H9 (cell line): ENCODE results near the gene ZNF304. TPM values are rescaled to one million over a fixed set of nuclear protein-coding genes. Genes with fewer than 3 reads are reported as not detected.

Experiments used
- DNase-seq: peaks from one replicate; pipeline ENCODE4 v3.0.0-alpha.2; 2017
- H2AFZ ChIP-seq: one replicate; pipeline ENCODE4 v1.6.1; 2013; ENCODE audit warnings: mild to moderate bottlenecking, low read length, control low read depth, moderate library complexity
- H2AK5ac ChIP-seq: 2 replicates; pipeline ENCODE4 v1.6.1; 2013; ENCODE audit warnings: low read length, control low read depth, mixed read lengths; ENCODE audit not compliant: insufficient read length
- H2BK120ac ChIP-seq: one replicate; pipeline ENCODE4 v1.6.1; 2013; ENCODE audit warnings: low read depth, mild to moderate bottlenecking, low read length, control low read depth, inconsistent platforms; ENCODE audit not compliant: poor library complexity, severe bottlenecking
- H2BK12ac ChIP-seq: 2 replicates; pipeline ENCODE4 v1.6.1; 2013; ENCODE audit warnings: low read length, control low read depth, mixed read lengths, low read depth; ENCODE audit not compliant: insufficient read length
- H2BK15ac ChIP-seq: 2 replicates; pipeline ENCODE4 v1.6.1; 2013; ENCODE audit warnings: low read depth, low read length, control low read depth
- H2BK20ac ChIP-seq: one replicate; pipeline ENCODE4 v1.6.1; 2013; ENCODE audit warnings: low read depth, mild to moderate bottlenecking, low read length, control low read depth, inconsistent platforms; ENCODE audit not compliant: poor library complexity, severe bottlenecking
- H2BK5ac ChIP-seq: 2 replicates; pipeline ENCODE4 v1.6.1; 2013; ENCODE audit warnings: low read length, control low read depth, mixed read lengths; ENCODE audit not compliant: insufficient read length
- H3K14ac ChIP-seq: 2 replicates; pipeline ENCODE4 v1.6.1; 2013; ENCODE audit warnings: low read length, control low read depth; ENCODE audit not compliant: insufficient read depth
- H3K18ac ChIP-seq: 2 replicates; pipeline ENCODE4 v1.6.1; 2013; ENCODE audit warnings: low read depth, mild to moderate bottlenecking, mixed read lengths, low read length, control low read depth; ENCODE audit not compliant: insufficient read length
- H3K23ac ChIP-seq: 2 replicates; pipeline ENCODE4 v1.6.1; 2013; ENCODE audit warnings: low read length, control low read depth, mixed read lengths, low read depth; ENCODE audit not compliant: insufficient read length
- H3K23me2 ChIP-seq: 2 replicates; pipeline ENCODE4 v1.6.1; 2013; ENCODE audit warnings: low read depth, mild to moderate bottlenecking, mixed read lengths, low read length, control low read depth; ENCODE audit not compliant: insufficient read length, poor library complexity, severe bottlenecking
- H3K27ac ChIP-seq: 2 replicates; pipeline ENCODE4 v1.5.1; 2013; ENCODE audit warnings: low read length, control low read depth, mixed read lengths, low read depth; ENCODE audit not compliant: insufficient read length
- H3K27me3 ChIP-seq: 2 replicates; pipeline ENCODE4 v1.6.1; 2013; ENCODE audit warnings: low read length, control low read depth, inconsistent platforms; ENCODE audit not compliant: insufficient read depth
- H3K4ac ChIP-seq: 2 replicates; pipeline ENCODE4 v1.6.1; 2013; ENCODE audit warnings: low read depth, mild to moderate bottlenecking, control low read depth, inconsistent platforms, low read length, moderate library complexity
- H3K4me1 ChIP-seq: 2 replicates; pipeline ENCODE4 v1.6.1; 2013; ENCODE audit warnings: low read length, control low read depth, inconsistent platforms; ENCODE audit not compliant: insufficient read depth
- H3K4me2 ChIP-seq: 2 replicates; pipeline ENCODE4 v1.6.1; 2013; ENCODE audit warnings: low read length, control low read depth, mixed read lengths; ENCODE audit not compliant: insufficient read length, insufficient read depth
- H3K56ac ChIP-seq: 2 replicates; pipeline ENCODE4 v1.6.1; 2013; ENCODE audit warnings: low read depth, mild to moderate bottlenecking, mixed read lengths, low read length, control low read depth; ENCODE audit not compliant: insufficient read length
- H3K79me1 ChIP-seq: 2 replicates; pipeline ENCODE4 v1.6.1; 2013; ENCODE audit warnings: low read depth, mild to moderate bottlenecking, moderate library complexity, low read length, control low read depth, inconsistent platforms; ENCODE audit not compliant: insufficient read depth, poor library complexity, severe bottlenecking
- H3K79me2 ChIP-seq: 2 replicates; pipeline ENCODE4 v1.6.1; 2013; ENCODE audit warnings: low read length, control low read depth, inconsistent platforms; ENCODE audit not compliant: insufficient read depth
- H3K9ac ChIP-seq: 2 replicates; pipeline ENCODE4 v1.6.1; 2013; ENCODE audit warnings: low read length, control low read depth, mixed read lengths; ENCODE audit not compliant: insufficient read length; ENCODE audit errors: extremely low read depth
- H3K9me3 ChIP-seq: one replicate; pipeline ENCODE4 v1.6.1; 2013; ENCODE audit warnings: low read depth, low read length, inconsistent platforms; ENCODE audit not compliant: control insufficient read depth
- H3T11ph ChIP-seq: one replicate; pipeline ENCODE4 v1.6.1; 2013; ENCODE audit warnings: mild to moderate bottlenecking, low read length, control low read depth, inconsistent platforms
- H4K20me1 ChIP-seq: one replicate; pipeline ENCODE4 v1.6.1; 2013; ENCODE audit not compliant: control insufficient read depth, insufficient read length, insufficient read depth
- H4K5ac ChIP-seq: 2 replicates; pipeline ENCODE4 v1.6.1; 2013; ENCODE audit warnings: low read depth, mild to moderate bottlenecking, mixed read lengths, low read length, control low read depth; ENCODE audit not compliant: insufficient read length
- H4K8ac ChIP-seq: replicated peaks from 2 replicates; pipeline ENCODE4 v1.6.1; 2013; ENCODE audit warnings: low read length, control low read depth, mixed read lengths, low read depth; ENCODE audit not compliant: insufficient read length
- H4K91ac ChIP-seq: 2 replicates; pipeline ENCODE4 v1.6.1; 2013; ENCODE audit warnings: low read depth, mild to moderate bottlenecking, moderate library complexity, mixed read lengths, low read length, control low read depth; ENCODE audit not compliant: insufficient read length
- H3K27ac Mint-ChIP-seq, 3 experiments: 2 replicates in 2 of 3; 3 replicates in 1 of 3; pipeline ENCODE4 v1.8.0; 2020 to 2021; ENCODE audit warnings: mixed read lengths in 3 of 3, mild to moderate bottlenecking in 1 of 3, moderate library complexity in 1 of 3
- H3K27me3 Mint-ChIP-seq: 2 replicates; pipeline ENCODE4 v1.8.0; 2021; ENCODE audit warnings: low read depth, mild to moderate bottlenecking, moderate library complexity, mixed read lengths
- H3K36me3 Mint-ChIP-seq, 3 experiments: 2 replicates in 2 of 3; 3 replicates in 1 of 3; pipeline ENCODE4 v1.8.0; 2020 to 2021; ENCODE audit warnings: low read depth in 3 of 3, mixed read lengths in 3 of 3; ENCODE audit not compliant: insufficient read depth in 1 of 3
- H3K4me1 Mint-ChIP-seq, 2 experiments: 2 replicates each; pipeline ENCODE4 v1.8.0; 2020; ENCODE audit warnings: mixed read lengths in 2 of 2
- H3K4me3 Mint-ChIP-seq, 2 experiments: 2 replicates in 1 of 2; 3 replicates in 1 of 2; pipeline ENCODE4 v1.8.0; 2020 to 2021; ENCODE audit warnings: mild to moderate bottlenecking in 2 of 2, mixed read lengths in 2 of 2, moderate library complexity in 1 of 2
- H3K9me3 Mint-ChIP-seq, 2 experiments: 2 replicates in 1 of 2; 3 replicates in 1 of 2; pipeline ENCODE4 v1.8.0; 2020; ENCODE audit warnings: mild to moderate bottlenecking in 2 of 2, mixed read lengths in 2 of 2, moderate library complexity in 1 of 2
- WGBS: extraction: QIAGEN DNeasy Blood & Tissue Kit; methylation state at CpG from one replicate; pipeline ENCODE4 v1.1.7; 2013; ENCODE audit warnings: missing lambda C conversion rate, low lambda C conversion rate, mixed read lengths; ENCODE audit not compliant: insufficient read length; ENCODE audit errors: extremely low coverage; 5-methylcytosine and 5-hydroxymethylcytosine counted together
- total RNA-seq: library from RNA; stranded (reverse); gene quantifications from 2 replicates; pipeline ENCODE4 v1.2.1, GENCODE V29; 2021
- TF ChIP-seq, protein P1 (sequence below): fragments of 200-600 bp; sonication (generic); conservative IDR thresholded peaks from 3 replicates; pipeline ENCODE4 v1.8.0; 2021; ENCODE audit warnings: antibody characterized with exemption, mild to moderate bottlenecking

Gene ZNF304
- total RNA-seq, 1 experiment from 2014 or later, result 13.5 TPM

DNA sequence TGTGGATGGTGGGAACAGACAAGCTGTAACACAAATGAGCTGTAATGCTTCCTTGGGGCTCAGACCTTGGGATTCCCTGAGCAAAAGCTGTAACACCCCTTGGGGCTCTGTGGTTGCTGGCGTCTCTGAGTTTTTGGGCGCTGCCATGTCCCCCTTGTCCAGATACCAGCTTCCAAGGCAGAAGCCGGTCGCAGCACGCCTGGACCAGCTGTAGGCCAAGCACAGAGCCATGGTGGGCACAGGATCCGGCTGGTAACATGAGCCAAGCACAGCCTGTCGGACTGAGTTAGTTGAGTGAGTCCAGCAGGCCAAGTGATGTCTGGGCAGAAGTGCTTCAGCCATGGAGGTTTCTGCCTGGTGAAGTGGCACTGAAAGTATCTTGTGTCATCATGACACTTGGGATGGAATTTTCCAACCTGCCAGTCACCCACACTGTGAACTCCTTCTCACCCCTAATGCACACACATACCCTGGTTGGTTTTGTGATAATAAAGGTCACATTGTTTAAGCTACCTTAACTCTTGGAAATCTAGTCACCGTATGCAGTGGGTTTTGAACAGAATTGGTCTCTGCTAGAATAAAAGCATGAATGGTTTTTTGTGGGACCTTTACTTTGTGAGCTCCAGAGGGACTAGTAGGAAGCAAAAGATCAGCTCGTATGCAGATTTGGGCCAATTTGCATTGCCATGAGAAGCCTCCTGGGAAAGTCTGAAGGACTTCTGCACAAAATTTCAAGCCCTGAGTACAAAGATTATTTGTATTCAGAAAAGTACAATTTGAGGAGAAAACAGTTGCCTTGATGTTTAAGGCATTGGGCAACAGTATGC, 52.9 kb downstream of the ZNF304 start:
- Histone ChIP-seq H2AFZ (no peak overlapping the region), H2BK120ac (no peak overlapping the region), H3T11ph (no peak overlapping the region), H3K23me2 (no peaks in the 10 kb centered on the region), H4K91ac (no peak overlapping the region), H3K23ac (no peak overlapping the region), H3K4ac (no peak overlapping the region), H4K8ac (no peak overlapping the region), H3K79me1 (no peaks in the 10 kb centered on the region), H3K14ac (no peak overlapping the region), H3K9ac (no peak overlapping the region), H4K5ac (no peak overlapping the region), H3K4me2 (no peak overlapping the region), H3K27ac (no peak overlapping the region), H2BK20ac (no peak overlapping the region), H3K27me3 (no peaks in the 10 kb centered on the region), H3K18ac (no peak overlapping the region), H3K79me2 (no peaks in the 10 kb centered on the region), H2BK12ac (no peak overlapping the region), H2BK15ac (no peak overlapping the region), H2BK5ac (no peak overlapping the region), H3K9me3 (no peaks in the 10 kb centered on the region), H3K56ac (no peak overlapping the region), H3K4me1 (no peaks in the 10 kb centered on the region), H2AK5ac (no peak overlapping the region), H4K20me1 (no peaks in the 10 kb centered on the region)
- H3K4me1 Mint-ChIP-seq, result no peaks in the 10 kb centered on the region
- peaks cover 6 to 19% (median 7%) of the 10 kb centered on the region in 3 experiments for H3K36me3 Mint-ChIP-seq
- peaks cover 2 to 10% of the 10 kb centered on the region in 2 experiments; a peak in 4 of 5 replicates for H3K9me3 Mint-ChIP-seq
- no peak for DNase-seq
- no peaks in the 10 kb centered on the region; the same call in none of the 2 replicates for H3K27me3 Mint-ChIP-seq
- WGBS, result no CpG with 5 or more reads among the region's 9 CpGs
- H3K4me3 Mint-ChIP-seq, result no peak overlapping the region; a peak in 1 of 5 replicates
- no peak overlapping the region for H3K27ac Mint-ChIP-seq
- TF ChIP-seq, protein P1, sequence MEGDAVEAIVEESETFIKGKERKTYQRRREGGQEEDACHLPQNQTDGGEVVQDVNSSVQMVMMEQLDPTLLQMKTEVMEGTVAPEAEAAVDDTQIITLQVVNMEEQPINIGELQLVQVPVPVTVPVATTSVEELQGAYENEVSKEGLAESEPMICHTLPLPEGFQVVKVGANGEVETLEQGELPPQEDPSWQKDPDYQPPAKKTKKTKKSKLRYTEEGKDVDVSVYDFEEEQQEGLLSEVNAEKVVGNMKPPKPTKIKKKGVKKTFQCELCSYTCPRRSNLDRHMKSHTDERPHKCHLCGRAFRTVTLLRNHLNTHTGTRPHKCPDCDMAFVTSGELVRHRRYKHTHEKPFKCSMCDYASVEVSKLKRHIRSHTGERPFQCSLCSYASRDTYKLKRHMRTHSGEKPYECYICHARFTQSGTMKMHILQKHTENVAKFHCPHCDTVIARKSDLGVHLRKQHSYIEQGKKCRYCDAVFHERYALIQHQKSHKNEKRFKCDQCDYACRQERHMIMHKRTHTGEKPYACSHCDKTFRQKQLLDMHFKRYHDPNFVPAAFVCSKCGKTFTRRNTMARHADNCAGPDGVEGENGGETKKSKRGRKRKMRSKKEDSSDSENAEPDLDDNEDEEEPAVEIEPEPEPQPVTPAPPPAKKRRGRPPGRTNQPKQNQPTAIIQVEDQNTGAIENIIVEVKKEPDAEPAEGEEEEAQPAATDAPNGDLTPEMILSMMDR, result no peak
